ENCODE results near the gene DCTPP1.

Gene DCTPP1

GRCh38 chr16:30376461-30376902, 53.3 kb downstream of the DCTPP1 start:
- Histone ChIP-seq H3K27ac (ENCODE audit: low read depth, low read length) (no peak overlapping the region), H3K4me3 (ENCODE audit: low read depth in 1 of 2, low read length in 2 of 2) (no peak overlapping the region)

GRCh38 chr16:30375864-30376263, 54.0 kb downstream of the DCTPP1 start:
- Histone ChIP-seq H3K4me1 (ENCODE audit: control insufficient read depth in 1 of 2, insufficient read depth in 2 of 2, low read length in 2 of 2) (peaks cover 22 to 24% of the 10 kb centered on the region in 2 donors), H3K4me3 (ENCODE audit: low read depth in 1 of 2, low read length in 2 of 2) (no peak overlapping the region), H3K36me3 (ENCODE audit: control insufficient read depth in 1 of 2, insufficient read depth in 2 of 2, low read length in 2 of 2) (no peaks in the 10 kb centered on the region), H3K27me3 (ENCODE audit: control insufficient read depth in 1 of 2, insufficient read depth in 2 of 2, low read length in 2 of 2) (no peaks in the 10 kb centered on the region), H3K9me3 (ENCODE audit: control insufficient read depth in 1 of 2, low read length in 2 of 2) (no peaks in the 10 kb centered on the region), H3K27ac (ENCODE audit: low read depth, low read length) (no peak overlapping the region), H3K9ac (ENCODE audit: low read depth in 1 of 2, low read length in 2 of 2) (no peak overlapping the region)

More at GRCh38 chr16:30376461-30376902, 53.3 kb downstream of the DCTPP1 start:
- H3K4me1 ChIP-seq (ENCODE audit: control insufficient read depth in 1 of 2, insufficient read depth in 2 of 2, low read length in 2 of 2): peaks cover 24 to 25% of the 10 kb centered on the region in 2 donors
- H3K27me3 ChIP-seq (ENCODE audit: control insufficient read depth in 1 of 2, insufficient read depth in 2 of 2, low read length in 2 of 2): no peaks in the 10 kb centered on the region
- H3K36me3 ChIP-seq (ENCODE audit: control insufficient read depth in 1 of 2, insufficient read depth in 2 of 2, low read length in 2 of 2): no peaks in the 10 kb centered on the region
- no peak overlapping the region for H3K9ac ChIP-seq (ENCODE audit: low read depth in 1 of 2, low read length in 2 of 2)
- no peaks in the 10 kb centered on the region for H3K9me3 ChIP-seq (ENCODE audit: control insufficient read depth in 1 of 2, low read length in 2 of 2)

- no peak within 1 kb of the TSS for H3K9ac ChIP-seq (ENCODE audit: low read depth in 1 of 2, low read length in 2 of 2)
- no peaks in the 10 kb centered on the region for H3K27me3 ChIP-seq (ENCODE audit: control insufficient read depth in 1 of 2, insufficient read depth in 2 of 2, low read length in 2 of 2)
- H3K4me3 ChIP-seq (ENCODE audit: low read depth in 1 of 2, low read length in 2 of 2): no peak within 1 kb of the TSS
- no peak within 1 kb of the TSS for H3K27ac ChIP-seq (ENCODE audit: low read depth, low read length)
- no peaks in the 10 kb centered on the region for H3K9me3 ChIP-seq (ENCODE audit: control insufficient read depth in 1 of 2, low read length in 2 of 2)
- H3K4me1 ChIP-seq (ENCODE audit: control insufficient read depth in 1 of 2, insufficient read depth in 2 of 2, low read length in 2 of 2): peaks cover 20% of the 10 kb centered on the region in 2 donors
- H3K36me3 ChIP-seq (ENCODE audit: control insufficient read depth in 1 of 2, insufficient read depth in 2 of 2, low read length in 2 of 2): no peaks in the 10 kb centered on the region
Observed at GRCh38 chr16:30374538-30374937, 55.3 kb downstream of the DCTPP1 start, which contains the start of gene MYL11. MYL11 (plus strand) TSS chr16:30374802; CDS start chr16:30374858, 56 bp downstream.
